ENCODE data around the gene MATN4. TPM values are rescaled to one million over a fixed set of nuclear protein-coding genes. Genes with fewer than 3 reads are reported as not detected.

MATN4 gene
- polyA plus RNA-seq, 6 donors from 2014 or later = not detected

DNA sequence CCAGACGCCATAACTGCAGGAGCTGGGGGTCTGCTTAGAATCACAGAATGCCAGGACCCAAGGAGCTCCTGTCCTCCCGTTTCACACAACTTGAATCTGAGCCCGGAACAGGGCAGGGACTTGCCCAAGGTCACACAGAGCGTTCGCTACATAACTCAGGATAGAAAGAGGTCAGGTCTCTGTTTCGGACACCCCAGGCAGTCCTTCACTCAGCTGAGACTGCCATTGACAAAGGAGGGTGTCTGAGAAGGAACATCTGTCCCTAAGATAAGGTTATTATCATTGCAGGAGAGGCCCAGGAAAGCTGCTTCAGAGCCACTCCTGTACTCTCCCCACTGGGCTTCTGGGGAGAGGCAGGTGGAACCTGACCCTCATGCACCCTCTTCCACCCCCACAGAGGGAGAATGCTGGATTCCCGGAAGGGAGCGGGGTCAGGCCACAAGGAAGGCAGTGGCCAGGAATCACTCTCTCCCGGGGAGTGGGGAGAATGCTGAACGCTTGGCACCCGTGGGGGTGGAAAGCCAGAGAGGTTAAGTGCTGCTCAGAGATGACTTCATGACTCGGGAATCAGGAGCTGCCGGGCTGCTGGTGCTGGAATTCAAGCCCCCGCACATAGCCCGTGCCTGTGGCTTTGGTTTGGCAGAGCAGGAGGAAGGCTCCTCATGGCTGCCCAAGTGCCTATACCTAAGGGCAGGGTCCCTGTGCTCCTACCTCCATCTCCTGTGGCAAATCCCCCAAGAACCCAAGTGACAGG lies 29.4 kb upstream of the MATN4 start:
- ATAC-seq (ENCODE audit: low read depth in 2 of 2) (no peak), DNase-seq (no peak)
- Mint-ChIP-seq H3K4me3 (no peak overlapping the region), H3K9me3 (no peaks in the 10 kb centered on the region), H3K4me1 (no peaks in the 10 kb centered on the region), H3K36me3 (no peaks in the 10 kb centered on the region), H3K27ac (no peak overlapping the region), H3K27me3 (peaks cover 10 to 53% (median 33%) of the 10 kb centered on the region in 3 donors)

GRCh38 chr20:45336530-45337366 lies 28.6 kb upstream of the MATN4 start:
- DNase-seq (no peak), ATAC-seq (ENCODE audit: low read depth in 2 of 2) (no peak)
- H3K4me3 Mint-ChIP-seq = no peak overlapping the region
- H3K27ac Mint-ChIP-seq = peak overlapping the region in 1 of 6 donors; percentile 30
- H3K9me3 Mint-ChIP-seq = no peaks in the 10 kb centered on the region
- no peaks in the 10 kb centered on the region for H3K36me3 Mint-ChIP-seq
- no peaks in the 10 kb centered on the region for H3K4me1 Mint-ChIP-seq
- H3K27me3 Mint-ChIP-seq = peaks cover 10 to 48% (median 33%) of the 10 kb centered on the region in 3 donors

DNA sequence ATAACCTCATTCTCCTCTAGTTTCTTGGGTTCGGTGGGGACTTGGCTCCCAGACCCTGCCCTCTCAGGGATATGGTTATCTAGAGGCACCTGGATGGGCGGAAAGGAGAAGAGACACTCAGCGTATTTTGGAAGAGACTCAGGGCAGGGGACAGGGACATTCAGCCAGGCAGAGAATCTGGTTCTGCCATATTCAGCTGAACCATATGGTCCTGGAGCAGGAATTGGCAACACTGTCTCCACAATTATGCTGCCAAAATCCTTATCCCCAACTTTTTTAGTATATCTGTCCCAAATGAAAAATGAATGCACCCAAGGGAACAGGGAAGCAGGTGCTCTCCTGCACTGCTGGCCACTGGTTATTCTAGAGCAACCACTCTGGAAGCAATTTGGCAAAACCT lies 22.4 kb upstream of the MATN4 start:
- no peak overlapping the region for H3K27ac Mint-ChIP-seq
- H3K9me3 Mint-ChIP-seq = no peaks in the 10 kb centered on the region
- ATAC-seq (ENCODE audit: low read depth in 2 of 2) = no peak
- H3K4me3 Mint-ChIP-seq = no peak overlapping the region
- H3K36me3 Mint-ChIP-seq = no peaks in the 10 kb centered on the region
- DNase-seq = no peak
- peaks cover 0 to 16% (median 11%) of the 10 kb centered on the region in 3 donors for H3K4me1 Mint-ChIP-seq
- H3K27me3 Mint-ChIP-seq = peaks cover 0 to 7% (median 3%) of the 10 kb centered on the region in 3 donors

DNA sequence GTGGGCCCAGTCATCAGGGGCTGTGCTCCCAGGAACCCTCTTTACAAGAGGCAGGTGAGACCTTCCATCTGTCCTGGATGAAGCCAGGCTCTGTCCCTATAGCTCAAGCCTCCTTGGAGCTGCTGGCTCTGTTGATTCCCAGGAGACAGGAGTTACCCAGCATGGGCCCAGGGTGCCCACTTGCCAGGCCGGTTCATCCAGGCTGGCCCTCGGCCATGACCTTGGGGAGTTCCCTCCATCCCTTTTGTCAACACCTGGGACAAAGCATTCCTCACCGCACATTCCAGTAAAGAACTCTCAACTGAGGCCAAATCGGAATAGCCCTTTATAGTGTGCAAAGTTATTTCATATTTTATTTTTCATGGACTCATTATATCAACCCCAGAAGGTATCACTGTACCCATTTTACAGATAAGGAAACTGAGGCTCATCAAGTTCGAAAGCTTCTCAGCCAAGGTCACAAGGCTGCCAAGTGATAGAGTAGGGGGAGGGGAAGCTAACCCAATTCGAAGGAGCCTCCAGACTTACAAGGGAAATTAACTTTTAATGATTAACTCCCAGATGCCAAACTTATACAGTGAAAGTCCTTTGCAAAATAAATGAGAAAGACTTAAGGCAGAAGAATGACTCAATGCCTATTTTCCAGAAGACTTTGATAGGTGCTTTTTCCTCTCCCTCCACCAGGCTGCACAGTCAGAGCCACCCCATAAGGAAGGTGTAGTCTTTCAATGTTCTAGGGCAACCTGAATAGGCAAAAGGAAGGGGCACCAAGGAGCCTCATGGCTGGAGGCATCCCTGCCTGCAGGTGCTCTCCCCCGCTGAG lies 21.6 kb upstream of the MATN4 start:
- Mint-ChIP-seq H3K4me1 (peaks cover 0 to 19% (median 11%) of the 10 kb centered on the region in 3 donors), H3K27me3 (peaks cover 0 to 6% (median 0%) of the 10 kb centered on the region in 3 donors), H3K36me3 (no peaks in the 10 kb centered on the region), H3K9me3 (no peaks in the 10 kb centered on the region), H3K27ac (no peak overlapping the region), H3K4me3 (peak overlapping the region in 1 of 8 donors; percentile 56)
- DNase-seq (no peak), ATAC-seq (ENCODE audit: low read depth in 2 of 2) (no peak)

DNA sequence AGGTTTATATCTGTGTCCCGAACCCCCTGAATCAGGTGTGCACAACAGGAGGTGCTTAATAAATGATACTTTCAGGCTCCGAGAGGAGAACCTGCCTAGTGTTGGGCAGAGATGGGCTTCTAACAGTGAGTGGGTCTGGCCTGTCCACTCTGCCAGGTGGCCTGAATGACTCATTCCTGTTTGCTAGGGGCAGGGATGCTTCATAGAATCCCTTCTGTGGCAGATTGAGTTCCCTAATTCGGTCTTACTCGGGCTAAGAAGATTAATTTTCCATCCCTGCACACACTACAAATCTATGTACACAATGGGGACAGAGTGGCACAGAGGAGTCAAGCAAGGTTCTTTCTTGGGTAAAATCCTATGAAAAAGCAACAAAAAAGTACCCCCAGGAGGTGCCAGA lies 20.4 kb upstream of the MATN4 start:
- Mint-ChIP-seq H3K27ac (peak overlapping the region in 1 of 6 donors; percentile 4), H3K36me3 (no peaks in the 10 kb centered on the region), H3K4me1 (peaks cover 0 to 21% (median 11%) of the 10 kb centered on the region in 3 donors), H3K27me3 (peaks cover 0 to 6% (median 0%) of the 10 kb centered on the region in 3 donors), H3K9me3 (no peaks in the 10 kb centered on the region), H3K4me3 (no peak overlapping the region)
- DNase-seq (no peak), ATAC-seq (ENCODE audit: low read depth in 2 of 2) (no peak)

- H3K27me3 Mint-ChIP-seq = no peaks in the 10 kb centered on the region
- no peak overlapping the region for H3K4me3 Mint-ChIP-seq
- H3K9me3 Mint-ChIP-seq = peaks cover 0 to 6% (median 3%) of the 10 kb centered on the region in 7 donors
- no peaks in the 10 kb centered on the region for H3K36me3 Mint-ChIP-seq
- peak overlapping the region in 1 of 6 donors; percentile 39 for H3K27ac Mint-ChIP-seq
- no peak for ATAC-seq (ENCODE audit: low read depth in 2 of 2)
- no peak for DNase-seq
- peaks cover 7 to 50% (median 20%) of the 10 kb centered on the region in 3 donors for H3K4me1 Mint-ChIP-seq
These were observed 17.3 kb upstream of the MATN4 start for GRCh38 chr20:45325371-45325770.

GRCh38 chr20:45323731-45324130 lies 15.6 kb upstream of the MATN4 start:
- Mint-ChIP-seq H3K4me1 (peaks cover 16 to 55% (median 19%) of the 10 kb centered on the region in 3 donors), H3K9me3 (peaks cover 0 to 6% (median 3%) of the 10 kb centered on the region in 7 donors), H3K27me3 (peaks cover 0 to 4% (median 0%) of the 10 kb centered on the region in 3 donors), H3K36me3 (no peaks in the 10 kb centered on the region), H3K4me3 (no peak overlapping the region), H3K27ac (peak overlapping the region in 2 of 6 donors; percentile 18 to 83)
- ATAC-seq (ENCODE audit: low read depth in 2 of 2) (no peak), DNase-seq (no peak)

DNA sequence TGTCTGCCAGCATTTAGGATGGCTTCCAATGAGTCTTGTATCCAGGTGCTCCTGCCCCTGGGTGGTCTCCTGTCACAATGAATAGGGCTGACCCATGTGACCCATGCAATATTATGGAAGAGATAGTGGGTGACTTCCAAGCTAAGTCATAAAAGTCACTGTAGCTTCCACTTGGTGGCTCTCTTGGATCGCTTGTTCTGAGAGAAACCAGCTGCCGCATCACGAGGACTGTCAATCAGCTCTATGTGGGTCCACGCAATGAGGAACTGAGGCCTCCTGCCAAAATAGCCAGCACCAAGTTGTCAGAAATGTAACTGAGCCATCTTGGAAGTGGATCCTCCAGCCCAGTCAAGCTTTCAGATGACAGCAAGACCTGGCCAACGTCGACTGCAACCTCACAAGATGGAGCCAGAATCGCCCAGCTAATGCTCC lies 14.9 kb upstream of the MATN4 start:
- Mint-ChIP-seq H3K27me3 (peaks cover 0 to 4% (median 0%) of the 10 kb centered on the region in 3 donors), H3K4me1 (peaks cover 22 to 59% (median 25%) of the 10 kb centered on the region in 3 donors), H3K4me3 (no peak overlapping the region), H3K27ac (peak overlapping the region in 1 of 6 donors; percentile 80), H3K36me3 (no peaks in the 10 kb centered on the region), H3K9me3 (peaks cover 0 to 6% (median 3%) of the 10 kb centered on the region in 7 donors)
- DNase-seq (peak; percentile 45), ATAC-seq (ENCODE audit: low read depth in 2 of 2) (peak; percentile 19 to 25)

DNA sequence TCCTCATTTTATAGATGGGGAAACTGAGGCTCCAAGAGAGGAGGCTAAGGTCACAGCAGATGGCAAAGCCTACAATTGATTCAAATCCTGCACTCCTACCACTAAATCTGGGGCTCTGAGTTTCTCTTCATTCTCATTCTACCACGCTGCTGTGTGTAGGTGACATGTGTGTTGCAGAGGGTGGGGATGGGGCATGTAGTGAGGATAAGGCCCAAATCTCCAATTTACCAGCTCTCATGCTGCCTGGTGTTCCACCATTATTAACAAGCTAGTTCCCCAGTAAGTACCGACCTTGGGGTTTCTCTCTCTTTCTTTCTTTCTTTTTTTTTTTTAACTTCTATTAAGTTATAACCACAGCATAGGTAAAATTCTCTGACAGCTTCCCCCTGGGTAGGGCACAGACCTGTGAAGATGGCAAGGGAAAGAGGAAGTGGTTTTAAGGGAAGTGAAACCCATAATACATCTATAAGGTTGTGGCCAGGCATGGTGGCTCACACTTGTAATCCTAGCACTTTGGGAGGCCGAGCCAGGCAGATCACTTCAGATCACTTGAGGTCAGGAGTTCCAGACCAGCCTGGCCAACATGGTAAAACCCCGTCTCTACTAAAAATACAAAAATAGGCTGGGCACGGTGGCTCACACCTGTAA lies 13.0 kb upstream of the MATN4 start:
- H3K36me3 Mint-ChIP-seq = no peaks in the 10 kb centered on the region
- H3K4me1 Mint-ChIP-seq = peaks cover 27 to 67% (median 43%) of the 10 kb centered on the region in 3 donors
- peak overlapping the region; percentile 58 to 98 (median 94) for H3K27ac Mint-ChIP-seq
- peak overlapping the region; percentile 18 to 84 (median 70) for H3K4me3 Mint-ChIP-seq
- peaks cover 10 to 14% (median 14%) of the 10 kb centered on the region in 3 donors for H3K27me3 Mint-ChIP-seq
- H3K9me3 Mint-ChIP-seq = peaks cover 0 to 6% (median 3%) of the 10 kb centered on the region in 7 donors
- ATAC-seq (ENCODE audit: low read depth in 2 of 2) = peak; percentile 97
- peak; percentile 84 for DNase-seq

- Mint-ChIP-seq H3K4me1 (peaks cover 27 to 75% (median 50%) of the 10 kb centered on the region in 3 donors), H3K9me3 (peaks cover 0 to 6% (median 3%) of the 10 kb centered on the region in 7 donors), H3K36me3 (no peaks in the 10 kb centered on the region), H3K27ac (peak overlapping the region in 4 of 6 donors; percentile 60 to 95 (median 80)), H3K4me3 (peak overlapping the region in 3 of 8 donors; percentile 37 to 61 (median 54)), H3K27me3 (peaks cover 23 to 35% (median 32%) of the 10 kb centered on the region in 3 donors)
- no peak for DNase-seq
- no peak for ATAC-seq (ENCODE audit: low read depth in 2 of 2)
These were observed 10.8 kb upstream of the MATN4 start for GRCh38 chr20:45318948-45319347.

- no peaks in the 10 kb centered on the region for H3K36me3 Mint-ChIP-seq
- peaks cover 0 to 6% (median 3%) of the 10 kb centered on the region in 7 donors for H3K9me3 Mint-ChIP-seq
- H3K27me3 Mint-ChIP-seq = peaks cover 28 to 40% (median 37%) of the 10 kb centered on the region in 3 donors
- H3K4me1 Mint-ChIP-seq = peaks cover 27 to 72% (median 50%) of the 10 kb centered on the region in 3 donors
- DNase-seq (no peak), ATAC-seq (ENCODE audit: low read depth in 2 of 2) (no peak)
- peak overlapping the region in 2 of 8 donors; percentile 29 to 68 for H3K4me3 Mint-ChIP-seq
- peak overlapping the region in 2 of 6 donors; percentile 47 to 84 for H3K27ac Mint-ChIP-seq
These were observed 10.4 kb upstream of the MATN4 start for GRCh38 chr20:45318386-45318939.

DNA sequence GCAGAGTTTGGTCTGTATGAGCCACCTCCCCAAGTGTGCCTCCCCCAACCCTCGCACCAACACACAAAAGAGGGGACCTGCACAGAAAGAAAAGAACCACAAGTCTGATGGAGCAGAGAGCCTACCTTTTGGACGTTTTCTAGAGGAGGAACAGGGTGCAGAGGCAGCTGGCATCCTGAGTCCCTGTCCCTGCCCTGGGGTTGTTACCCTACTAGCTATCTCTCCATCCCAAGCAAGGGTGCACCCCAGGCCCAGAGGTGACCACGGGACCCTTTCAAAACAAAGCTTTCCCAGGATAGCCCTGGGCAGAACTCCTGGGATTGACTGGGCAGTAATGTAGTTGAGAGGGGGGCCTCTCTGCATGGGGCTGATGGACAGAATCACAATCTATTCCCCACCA lies 9.7 kb upstream of the MATN4 start:
- ATAC-seq (ENCODE audit: low read depth in 2 of 2) (no peak), DNase-seq (no peak)
- Mint-ChIP-seq H3K4me1 (peaks cover 27 to 66% (median 50%) of the 10 kb centered on the region in 3 donors), H3K27ac (no peak overlapping the region), H3K27me3 (peaks cover 29 to 44% (median 42%) of the 10 kb centered on the region in 3 donors), H3K36me3 (no peaks in the 10 kb centered on the region), H3K4me3 (peak overlapping the region in 2 of 8 donors; percentile 18 to 59), H3K9me3 (peaks cover 0 to 6% (median 3%) of the 10 kb centered on the region in 7 donors)
